Heart left ventricle (tissue), 16 donors: ENCODE results near the gene CACNA1C. TPM values are rescaled to one million over a fixed set of nuclear protein-coding genes. Genes with fewer than 3 reads are reported as not detected.

Source experiments
- ATAC-seq, 4 donors: fragments of 200-7000 bp; cut with Tn5 transposase; one replicate each; pipeline ENCODE4 v1.9.1; 2020 to 2022; ENCODE audit warnings: moderate library complexity in 4 of 4, mild to moderate bottlenecking in 3 of 4, moderate number of reproducible peaks in 1 of 4
- DNase-seq, 5 donors: peaks; one replicate each; pipeline ENCODE4 v3.0.0-alpha.2; 2020
- H3K27ac ChIP-seq, 12 donors: fragments of 200-600 bp; sonication (generic) in 4 of 12; one replicate each; pipeline versions ENCODE4 v1.5.0 to v1.8.0; 2016 to 2022; ENCODE audit warnings: mild to moderate bottlenecking in 2 of 12
- H3K27me3 ChIP-seq, 9 donors: fragments of 200-600 bp; sonication (generic) in 2 of 9; one replicate each; pipeline versions ENCODE4 v1.5.1 to v1.8.0; 2016 to 2022; ENCODE audit warnings: mild to moderate bottlenecking in 3 of 9
- H3K36me3 ChIP-seq, 9 donors: fragments of 200-600 bp; sonication (generic) in 2 of 9; one replicate each; pipeline versions ENCODE4 v1.5.0 to v1.8.0; 2018 to 2022; ENCODE audit warnings: mild to moderate bottlenecking in 2 of 9
- H3K4me1 ChIP-seq, 12 donors: fragments of 200-600 bp; sonication (generic) in 4 of 12; one replicate each; pipeline versions ENCODE4 v1.5.0 to v1.8.0; 2016 to 2022; ENCODE audit warnings: mild to moderate bottlenecking in 3 of 12
- H3K4me3 ChIP-seq, 12 donors: fragments of 200-600 bp; sonication (generic) in 4 of 12; one replicate each; pipeline versions ENCODE4 v1.5.0 to v1.8.0; 2017 to 2022; ENCODE audit warnings: mild to moderate bottlenecking in 9 of 12, moderate library complexity in 4 of 12
- H3K9me3 ChIP-seq, 12 donors: fragments of 200-600 bp; sonication (generic) in 4 of 12; one replicate each; pipeline versions ENCODE4 v1.5.0 to v1.8.0; 2016 to 2022; ENCODE audit warnings: mild to moderate bottlenecking in 1 of 12
- POLR2A ChIP-seq, 2 donors: fragments of 450-650 bp; IDR thresholded peaks; one replicate each; pipeline ENCODE4 v1.6.1; 2017; ENCODE audit warnings: antibody characterized with exemption in 2 of 2, mild to moderate bottlenecking in 2 of 2, moderate library complexity in 2 of 2
- WGBS, 4 donors: extraction: QIAGEN DNeasy Blood & Tissue Kit in 2 of 4; methylation state at CpG; one replicate each; pipeline versions ENCODE4 v1.1.5 to v1.1.7; 2013 to 2018; 5-methylcytosine and 5-hydroxymethylcytosine counted together
- intact Hi-C, 10 donors: fragments of 100-400 bp; cut with DNase I; formaldehyde crosslinking; loops; one replicate each; pipeline versions ENCODE4 v1.11.1 to v1.14.2; 2022
- polyA plus RNA-seq, 2 donors: library from polyadenylated mRNA; stranded (reverse); fragments of 200-250 nt; gene quantifications; one replicate each; pipeline ENCODE4 v1.2.3, GENCODE V29; 2013
- total RNA-seq, 9 donors: library from RNA; depleted of rRNA in 2 of 9; stranded (reverse); fragments of >200 nt in 2 of 9; fragmentation: NEBNext Ultra II Directional in 3 of 9; extraction: Animal tissue kit (Norgen Biotek cat#: 25700) in 3 of 9; gene quantifications; one replicate each; pipeline versions ENCODE4 v1.1.0 to v1.2.4, GENCODE V29; 2016 to 2023
- TF ChIP-seq, protein P1 (sequence below), 12 donors: fragments of 200-600 bp; sonication (generic) in 4 of 12; IDR thresholded peaks; one replicate each; pipeline versions ENCODE4 v1.5.0 to v1.8.0; 2018 to 2022; ENCODE audit warnings: antibody characterized with exemption in 12 of 12, mild to moderate bottlenecking in 5 of 12
- donor health status: ischemic (EF 13 %, LVEDD 7.1; RV severe dilation, severe dysfunction).
- donor health status: healthy with polysubstance abuse.
- donor health status: DM: no; HTN: yes; CAD: no.
- donor health status: DM: no; HTN: no; CAD: no.
- donor health status: ischemic (EF 25% LVEDD 6.9; RV normal size, moderate dysfunction).
- donor health status: ischemic (EF 25% LVEDD 5.7; RV mildly dilated, moderate dysfunction).
- donor health status: healthy.
- donor health status: DM: yes; HTN: yes; CAD: no.
- donor health status: ischemic (EF 35%, LVEDD 5.7; RV mildly dilated, moderate dysfunction).
- donor health status: nonischemic (EF 11% LVEDD 7.7; RV severe dilation, severe dysfunction).
- donor health status: DM: yes; HTN: yes; CAD: no.
- donor health status: PGD.
- donor health status: ischemic (EF 29% LVEDD 5.4; RV normal size, mild dysfunction).
- donor health status: nonischemic (EF 23%, LVEDD 6.1; RV moderate dilation, normal function).

Gene CACNA1C
- total and polyA plus RNA-seq, 11 donors: 41.9 to 196 (median 164) TPM

DNA sequence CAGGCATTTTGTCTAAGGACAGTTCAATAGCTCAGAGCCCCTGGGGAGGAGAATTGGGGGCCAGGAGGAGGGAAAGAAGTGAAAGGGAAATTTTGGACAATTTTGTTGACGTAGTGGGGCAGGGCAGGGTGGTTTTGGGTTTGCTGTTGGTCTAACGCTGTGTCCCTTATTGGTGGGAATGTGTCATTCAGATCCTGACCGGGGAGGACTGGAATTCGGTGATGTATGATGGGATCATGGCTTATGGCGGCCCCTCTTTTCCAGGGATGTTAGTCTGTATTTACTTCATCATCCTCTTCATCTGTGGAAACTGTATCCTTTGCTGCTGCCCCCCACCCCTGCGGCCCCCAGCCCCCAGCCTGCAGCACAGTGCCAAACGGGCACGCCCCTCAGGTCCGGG is 529.8 kb downstream of the CACNA1C start:
- H3K9me3 ChIP-seq: no peaks in the 10 kb centered on the region
- TF ChIP-seq POLR2A (IDR thresholded peaks at IDR 0.05): no peak
- TF ChIP-seq, protein P1, sequence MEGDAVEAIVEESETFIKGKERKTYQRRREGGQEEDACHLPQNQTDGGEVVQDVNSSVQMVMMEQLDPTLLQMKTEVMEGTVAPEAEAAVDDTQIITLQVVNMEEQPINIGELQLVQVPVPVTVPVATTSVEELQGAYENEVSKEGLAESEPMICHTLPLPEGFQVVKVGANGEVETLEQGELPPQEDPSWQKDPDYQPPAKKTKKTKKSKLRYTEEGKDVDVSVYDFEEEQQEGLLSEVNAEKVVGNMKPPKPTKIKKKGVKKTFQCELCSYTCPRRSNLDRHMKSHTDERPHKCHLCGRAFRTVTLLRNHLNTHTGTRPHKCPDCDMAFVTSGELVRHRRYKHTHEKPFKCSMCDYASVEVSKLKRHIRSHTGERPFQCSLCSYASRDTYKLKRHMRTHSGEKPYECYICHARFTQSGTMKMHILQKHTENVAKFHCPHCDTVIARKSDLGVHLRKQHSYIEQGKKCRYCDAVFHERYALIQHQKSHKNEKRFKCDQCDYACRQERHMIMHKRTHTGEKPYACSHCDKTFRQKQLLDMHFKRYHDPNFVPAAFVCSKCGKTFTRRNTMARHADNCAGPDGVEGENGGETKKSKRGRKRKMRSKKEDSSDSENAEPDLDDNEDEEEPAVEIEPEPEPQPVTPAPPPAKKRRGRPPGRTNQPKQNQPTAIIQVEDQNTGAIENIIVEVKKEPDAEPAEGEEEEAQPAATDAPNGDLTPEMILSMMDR (IDR thresholded peaks at IDR 0.05): no peak
- peak in 1 of 4 donors; percentile 18 for ATAC-seq
- peaks cover 0 to 18% (median 11%) of the 10 kb centered on the region in 12 donors for H3K4me1 ChIP-seq
- 70 to 83% (median 72%) methylated on average over 8 to 9 of the region's 9 CpGs for WGBS, 4 donors
- peak overlapping the region in 5 of 12 donors; percentile 4 to 20 (median 11) for H3K4me3 ChIP-seq
- peak overlapping the region in 6 of 12 donors; percentile 5 to 76 (median 50) for H3K27ac ChIP-seq
- DNase-seq: no peak
- peaks cover 0 to 6% (median 0%) of the 10 kb centered on the region in 9 donors for H3K27me3 ChIP-seq
- peaks cover 0 to 57% (median 23%) of the 10 kb centered on the region in 9 donors for H3K36me3 ChIP-seq
- intact Hi-C loops: loop anchor here (1.0 to 10.0 kb wide), 18 partner anchors 80 to 786 kb away; partner anchors contain the start of gene CACNA1C (in 2 of the 10)

DNA sequence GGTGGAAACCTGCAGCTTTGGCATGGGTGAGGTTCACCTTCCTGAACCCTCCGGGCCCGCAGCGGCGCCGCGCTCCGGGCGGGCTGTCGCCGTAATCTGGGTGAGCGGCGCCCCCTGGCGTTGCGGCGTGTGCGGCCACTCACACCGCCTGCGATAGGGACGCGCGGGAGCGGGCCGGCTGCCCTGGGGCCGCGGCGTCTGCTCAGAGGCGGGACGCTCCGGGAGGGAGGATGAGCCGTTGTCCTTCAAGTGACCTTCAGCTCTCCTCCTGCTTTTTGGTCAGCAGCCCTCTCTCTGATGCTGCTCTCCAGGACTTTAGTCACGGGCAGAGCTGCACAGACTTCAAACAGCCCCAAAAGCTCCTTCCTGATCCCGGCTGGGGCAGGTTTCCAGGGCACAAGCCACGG is 530.3 kb downstream of the CACNA1C start:
- DNase-seq: peak; percentile 63 to 89 (median 70)
- H3K4me1 ChIP-seq: peaks cover 0 to 18% (median 11%) of the 10 kb centered on the region in 12 donors
- ATAC-seq: peak; percentile 65 to 89 (median 84)
- peak overlapping the region in 5 of 12 donors; percentile 4 to 20 (median 11) for H3K4me3 ChIP-seq
- 10 to 55% (median 12%) methylated on average over 3 to 33 of the region's 33 CpGs for WGBS, 4 donors
- H3K36me3 ChIP-seq: peaks cover 0 to 58% (median 27%) of the 10 kb centered on the region in 9 donors
- H3K27ac ChIP-seq: peak overlapping the region in 7 of 12 donors; percentile 24 to 76 (median 48)
- TF ChIP-seq POLR2A (IDR thresholded peaks at IDR 0.05): no peak
- TF ChIP-seq, protein P1 (IDR thresholded peaks at IDR 0.05): peak; percentile 80 to 96 (median 91)
- intact Hi-C loops: loop anchor here (1.0 to 10.0 kb wide), 18 partner anchors 81 to 786 kb away; partner anchors contain the start of gene CACNA1C (in 2 of the 10)
- H3K9me3 ChIP-seq: no peaks in the 10 kb centered on the region
- H3K27me3 ChIP-seq: peaks cover 0 to 6% (median 0%) of the 10 kb centered on the region in 9 donors

DNA sequence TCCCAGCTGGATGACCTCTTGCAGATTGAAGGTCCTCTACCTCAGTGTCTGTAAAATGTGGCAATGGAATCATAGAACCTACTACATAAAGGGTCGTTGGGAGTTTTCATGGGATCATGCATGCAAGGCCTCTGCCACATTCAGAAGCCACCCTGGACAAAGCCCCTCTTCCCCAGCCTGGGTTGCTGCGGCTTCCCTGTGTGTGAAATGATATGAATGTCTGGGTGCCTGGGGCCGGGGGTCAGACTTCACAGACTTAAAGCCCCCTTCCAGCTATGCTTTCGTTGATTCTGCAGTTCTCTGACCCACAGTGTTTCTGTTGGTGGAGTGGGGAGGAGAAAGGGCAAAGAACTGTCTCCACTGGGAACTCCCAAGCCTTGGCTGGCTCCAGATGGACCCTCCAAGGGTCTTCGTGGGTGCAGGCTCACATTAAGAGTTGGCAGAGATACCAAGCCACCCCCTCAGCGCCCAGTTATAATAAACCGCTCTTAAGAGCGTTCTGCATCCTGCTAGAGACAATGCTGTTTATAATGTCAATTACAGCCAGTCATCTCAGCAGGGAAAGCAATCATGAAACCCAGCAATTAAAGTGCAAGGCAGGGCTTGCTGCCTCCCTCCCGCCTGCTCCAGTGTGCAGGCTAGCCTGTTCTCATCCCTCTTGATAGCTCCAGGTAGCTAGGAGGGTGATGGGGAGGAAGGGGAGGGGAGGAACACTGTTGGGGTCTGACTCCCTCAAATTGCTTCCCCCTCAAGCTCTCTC is 531.0 kb downstream of the CACNA1C start:
- peaks cover 0 to 18% (median 11%) of the 10 kb centered on the region in 12 donors for H3K4me1 ChIP-seq
- H3K27me3 ChIP-seq: peaks cover 0 to 6% (median 0%) of the 10 kb centered on the region in 9 donors
- H3K27ac ChIP-seq: peak overlapping the region in 7 of 12 donors; percentile 24 to 76 (median 48)
- intact Hi-C loops: loop anchor here (1.0 to 10.0 kb wide), 18 partner anchors 82 to 787 kb away; partner anchors contain the start of gene CACNA1C (in 2 of the 10)
- H3K36me3 ChIP-seq: peaks cover 0 to 62% (median 30%) of the 10 kb centered on the region in 9 donors
- TF ChIP-seq, protein P1 (IDR thresholded peaks at IDR 0.05): no peak
- TF ChIP-seq POLR2A (IDR thresholded peaks at IDR 0.05): no peak
- no peak overlapping the region for H3K4me3 ChIP-seq
- ATAC-seq: no peak
- H3K9me3 ChIP-seq: no peaks in the 10 kb centered on the region
- 56 to 79% (median 75%) methylated on average over 9 of the region's 9 CpGs for WGBS, 4 donors
- no peak for DNase-seq
